Stimulated activated effector memory CD8-positive, alpha-beta T cell treated with anti-CD3 and anti-CD28 coated beads, Interleukin-12 subunit alpha, Interleukin-12 subunit beta, amount 100 ng/mL, for 72 hours (primary cell): ENCODE measurements around the gene FCF1.

Experiments used
- ATAC-seq: fragments of 150-1000 bp; cut with Tn5 transposase; 2 replicates; pipeline ENCODE4 v1.10.0; 2021
- DNase-seq, 2 donors: peaks; one replicate each; pipeline ENCODE4 v3.0.0; 2021 to 2022; ENCODE audit warnings: low spot score in 2 of 2
- H3K27ac Mint-ChIP-seq: one replicate; pipeline ENCODE4 v1.8.0; 2022; ENCODE audit warnings: mild to moderate bottlenecking, mixed read lengths
- H3K36me3 Mint-ChIP-seq: one replicate; pipeline ENCODE4 v1.8.0; 2022; ENCODE audit warnings: mild to moderate bottlenecking, mixed read lengths
- H3K4me1 Mint-ChIP-seq: one replicate; pipeline ENCODE4 v1.8.0; 2022; ENCODE audit warnings: mixed read lengths
- H3K4me3 Mint-ChIP-seq: one replicate; pipeline ENCODE4 v1.8.0; 2022; ENCODE audit warnings: mild to moderate bottlenecking, mixed read lengths
- H3K9me3 Mint-ChIP-seq: one replicate; pipeline ENCODE4 v1.8.0; 2022; ENCODE audit warnings: mixed read lengths

Gene FCF1

GRCh38 chr14:74784634-74785033 lies 71.7 kb downstream of the FCF1 start:
- Mint-ChIP-seq H3K9me3 (no peaks in the 10 kb centered on the region), H3K4me1 (peaks cover 24% of the 10 kb centered on the region), H3K27ac (peak overlapping the region; percentile 35), H3K36me3 (peaks cover 100% of the 10 kb centered on the region), H3K4me3 (no peak overlapping the region)
- ATAC-seq (no peak), DNase-seq (no peak)

- no peak overlapping the region for H3K4me3 Mint-ChIP-seq
- DNase-seq (no peak), ATAC-seq (no peak)
- peaks cover 24% of the 10 kb centered on the region for H3K4me1 Mint-ChIP-seq
- no peaks in the 10 kb centered on the region for H3K9me3 Mint-ChIP-seq
- peaks cover 96% of the 10 kb centered on the region for H3K36me3 Mint-ChIP-seq
- peak overlapping the region; percentile 44 for H3K27ac Mint-ChIP-seq
Measured at GRCh38 chr14:74785056-74785613, 72.2 kb downstream of the FCF1 start.

GRCh38 chr14:74786796-74787315 lies 73.9 kb downstream of the FCF1 start:
- Mint-ChIP-seq H3K4me1 (peaks cover 25% of the 10 kb centered on the region), H3K4me3 (no peak overlapping the region), H3K36me3 (peaks cover 89% of the 10 kb centered on the region), H3K9me3 (no peaks in the 10 kb centered on the region), H3K27ac (no peak overlapping the region)
- ATAC-seq (no peak), DNase-seq (no peak)
